ENCODE measurements around the gene CNOT11.
"Not testable (repeated sequence)": the region's sequence is repeated elsewhere in the genome, so short reads cannot be mapped to it uniquely, and the experiment has no call there.

CNOT11 gene

DNA sequence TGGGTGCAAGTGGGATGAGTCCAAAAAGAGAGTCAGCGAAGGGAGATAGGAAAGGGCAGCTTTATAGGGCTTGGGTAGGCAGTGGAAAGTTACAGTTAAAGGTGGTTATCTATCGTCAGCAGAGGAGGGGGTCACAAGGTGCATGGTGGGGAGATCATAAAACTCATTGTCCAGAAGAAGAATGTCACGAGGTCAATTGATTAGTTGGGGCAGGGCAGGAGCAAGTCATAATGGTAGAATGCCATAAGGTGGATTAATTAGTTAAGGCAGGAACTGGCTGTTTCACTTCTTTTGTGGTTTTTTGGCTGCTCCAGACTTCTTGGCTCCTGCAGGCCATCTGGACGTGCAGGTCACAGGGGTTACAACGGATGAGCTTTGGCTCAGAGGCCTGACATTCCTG, 3.9 kb upstream of the CNOT11 start:
- not testable (repeated sequence) for H3K9me3 ChIP-seq (ENCODE audit: control insufficient read depth, low read length); DNase-seq (ENCODE audit: low read depth); H3K4me1 ChIP-seq (ENCODE audit: control insufficient read depth, insufficient read depth, low read length); H3K4me3 ChIP-seq (ENCODE audit: low read length); H3K9ac ChIP-seq (ENCODE audit: low read length); H3K36me3 ChIP-seq (ENCODE audit: control insufficient read depth, insufficient read depth, low read length, severe bottlenecking); H3K27me3 ChIP-seq (replicated peaks; ENCODE audit: control insufficient read depth, insufficient read depth, low read length)

DNA sequence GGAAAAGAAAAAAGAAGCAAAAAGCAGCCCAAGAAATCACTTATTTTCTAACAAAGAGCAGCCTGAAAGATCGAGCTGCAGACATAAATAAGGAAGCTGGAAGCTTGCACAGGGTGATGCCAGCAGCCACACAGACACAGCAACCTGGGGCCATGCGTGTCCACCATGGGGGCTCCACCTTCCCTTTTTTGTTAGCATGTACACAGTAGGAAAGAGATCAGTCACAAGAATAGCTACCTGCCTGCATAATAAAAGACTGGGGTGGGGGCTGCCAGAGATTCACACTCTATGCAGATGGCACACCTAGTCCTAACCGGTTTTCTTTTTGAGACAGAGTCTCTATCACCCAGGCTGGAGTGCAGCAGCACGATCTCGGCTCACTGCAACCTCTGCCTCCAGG, 2.9 kb upstream of the CNOT11 start:
- H3K36me3 ChIP-seq (ENCODE audit: control insufficient read depth, insufficient read depth, low read length, severe bottlenecking): no peaks in the 10 kb centered on the region
- H3K9ac ChIP-seq (ENCODE audit: low read length): no peak overlapping the region
- H3K27me3 ChIP-seq (replicated peaks; ENCODE audit: control insufficient read depth, insufficient read depth, low read length): no peaks in the 10 kb centered on the region
- peaks cover 19% of the 10 kb centered on the region for H3K4me1 ChIP-seq (ENCODE audit: control insufficient read depth, insufficient read depth, low read length)
- no peak for DNase-seq (ENCODE audit: low read depth)
- no peaks in the 10 kb centered on the region for H3K9me3 ChIP-seq (ENCODE audit: control insufficient read depth, low read length)
- no peak overlapping the region for H3K4me3 ChIP-seq (ENCODE audit: low read length)

GRCh38 chr2:101251246-101251781, 1.4 kb upstream of the CNOT11 start:
- H3K4me3 ChIP-seq (ENCODE audit: low read length); DNase-seq (ENCODE audit: low read depth); H3K9ac ChIP-seq (ENCODE audit: low read length); H3K36me3 ChIP-seq (ENCODE audit: control insufficient read depth, insufficient read depth, low read length, severe bottlenecking); H3K27me3 ChIP-seq (replicated peaks; ENCODE audit: control insufficient read depth, insufficient read depth, low read length); H3K9me3 ChIP-seq (ENCODE audit: control insufficient read depth, low read length): not testable (repeated sequence)
- peaks cover 32% of the 10 kb centered on the region for H3K4me1 ChIP-seq (ENCODE audit: control insufficient read depth, insufficient read depth, low read length)

DNA sequence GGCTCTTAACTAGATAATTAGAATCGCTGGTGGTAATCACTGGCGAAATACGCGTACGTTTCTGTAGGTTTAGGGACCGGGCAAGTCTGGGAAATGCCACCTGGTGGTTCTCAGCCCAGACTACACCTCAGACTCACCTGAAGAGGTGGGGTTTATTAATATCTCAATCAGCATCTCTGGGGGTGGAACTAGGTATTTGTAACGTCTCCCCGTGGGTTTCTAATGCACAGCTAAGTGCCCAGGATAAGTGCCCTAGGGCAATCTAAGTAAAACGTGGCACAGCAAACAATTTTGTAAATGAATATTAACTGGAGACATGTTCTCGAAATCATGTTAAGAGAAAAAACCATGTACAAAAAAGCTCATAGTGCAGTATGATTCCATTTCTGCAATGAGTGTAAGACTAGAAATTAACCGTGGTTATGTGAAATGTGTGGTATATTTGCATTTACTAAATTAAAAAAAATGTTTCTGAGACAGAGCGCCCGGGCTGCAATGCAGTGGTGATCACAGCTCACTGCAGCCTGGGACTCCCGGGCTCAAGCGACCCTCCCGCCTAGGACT, 760 bp upstream of the CNOT11 start:
- Histone ChIP-seq H3K9me3 (ENCODE audit: control insufficient read depth, low read length) (no peaks in the 10 kb centered on the region), H3K9ac (ENCODE audit: low read length) (peak overlapping the region; percentile 88), H3K4me1 (ENCODE audit: control insufficient read depth, insufficient read depth, low read length) (peaks cover 35% of the 10 kb centered on the region), H3K36me3 (ENCODE audit: control insufficient read depth, insufficient read depth, low read length, severe bottlenecking) (no peaks in the 10 kb centered on the region), H3K4me3 (ENCODE audit: low read length) (peak overlapping the region; percentile 91), H3K27me3 (replicated peaks; ENCODE audit: control insufficient read depth, insufficient read depth, low read length) (no peaks in the 10 kb centered on the region)
- DNase-seq (ENCODE audit: low read depth): no peak

- DNase-seq (ENCODE audit: low read depth): peak; percentile 73
- Histone ChIP-seq H3K9me3 (ENCODE audit: control insufficient read depth, low read length) (no peaks in the 10 kb centered on the region), H3K27me3 (replicated peaks; ENCODE audit: control insufficient read depth, insufficient read depth, low read length) (no peaks in the 10 kb centered on the region), H3K36me3 (ENCODE audit: control insufficient read depth, insufficient read depth, low read length, severe bottlenecking) (no peaks in the 10 kb centered on the region), H3K9ac (ENCODE audit: low read length) (peak overlapping the region; percentile 95), H3K4me1 (ENCODE audit: control insufficient read depth, insufficient read depth, low read length) (peaks cover 35% of the 10 kb centered on the region), H3K4me3 (ENCODE audit: low read length) (peak overlapping the region; percentile 96)
These were observed 472 bp downstream of the CNOT11 start for GRCh38 chr2:101253013-101253702.

- DNase-seq (ENCODE audit: low read depth): peak; percentile 15
- H3K27me3 ChIP-seq (replicated peaks; ENCODE audit: control insufficient read depth, insufficient read depth, low read length): no peaks in the 10 kb centered on the region
- peak overlapping the region; percentile 95 for H3K9ac ChIP-seq (ENCODE audit: low read length)
- no peaks in the 10 kb centered on the region for H3K9me3 ChIP-seq (ENCODE audit: control insufficient read depth, low read length)
- H3K4me3 ChIP-seq (ENCODE audit: low read length): peak overlapping the region; percentile 96
- H3K36me3 ChIP-seq (ENCODE audit: control insufficient read depth, insufficient read depth, low read length, severe bottlenecking): peaks cover 4% of the 10 kb centered on the region
- peaks cover 35% of the 10 kb centered on the region for H3K4me1 ChIP-seq (ENCODE audit: control insufficient read depth, insufficient read depth, low read length)
These were observed 1.2 kb downstream of the CNOT11 start for GRCh38 chr2:101253703-101254450.

GRCh38 chr2:101255501-101255900, 2.8 kb downstream of the CNOT11 start:
- peak overlapping the region; percentile 22 for H3K4me3 ChIP-seq (ENCODE audit: low read length)
- no peaks in the 10 kb centered on the region for H3K27me3 ChIP-seq (replicated peaks; ENCODE audit: control insufficient read depth, insufficient read depth, low read length)
- no peaks in the 10 kb centered on the region for H3K9me3 ChIP-seq (ENCODE audit: control insufficient read depth, low read length)
- peaks cover 11% of the 10 kb centered on the region for H3K36me3 ChIP-seq (ENCODE audit: control insufficient read depth, insufficient read depth, low read length, severe bottlenecking)
- H3K4me1 ChIP-seq (ENCODE audit: control insufficient read depth, insufficient read depth, low read length): peaks cover 35% of the 10 kb centered on the region
- no peak overlapping the region for H3K9ac ChIP-seq (ENCODE audit: low read length)
- peak; percentile 45 for DNase-seq (ENCODE audit: low read depth)

- H3K4me3 ChIP-seq (ENCODE audit: low read length): no peak overlapping the region
- H3K4me1 ChIP-seq (ENCODE audit: control insufficient read depth, insufficient read depth, low read length): peaks cover 35% of the 10 kb centered on the region
- no peak overlapping the region for H3K9ac ChIP-seq (ENCODE audit: low read length)
- H3K27me3 ChIP-seq (replicated peaks; ENCODE audit: control insufficient read depth, insufficient read depth, low read length): no peaks in the 10 kb centered on the region
- no peak for DNase-seq (ENCODE audit: low read depth)
- H3K36me3 ChIP-seq (ENCODE audit: control insufficient read depth, insufficient read depth, low read length, severe bottlenecking): peaks cover 12% of the 10 kb centered on the region
- no peaks in the 10 kb centered on the region for H3K9me3 ChIP-seq (ENCODE audit: control insufficient read depth, low read length)
These were observed 3.6 kb downstream of the CNOT11 start for GRCh38 chr2:101256316-101256715.

DNA sequence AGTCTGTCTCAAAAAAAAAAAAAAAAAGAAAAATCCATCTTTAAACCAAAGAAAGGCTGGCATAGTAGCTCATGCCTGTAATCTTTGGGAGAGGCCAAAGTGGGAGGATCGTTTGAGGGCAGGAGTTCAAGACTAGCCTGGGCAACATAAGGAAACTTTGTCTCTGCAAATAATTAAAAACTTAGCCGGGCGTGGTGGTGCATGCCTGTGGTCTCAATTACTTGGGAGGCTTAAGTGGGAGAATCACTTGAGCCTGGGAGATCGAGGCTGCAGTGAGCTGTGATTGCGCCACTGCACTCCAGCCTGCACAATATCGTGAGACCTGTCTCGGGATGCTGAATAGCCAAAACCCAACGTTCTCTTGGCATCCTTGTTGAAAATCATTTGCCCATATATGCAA, 6.1 kb downstream of the CNOT11 start:
- no peaks in the 10 kb centered on the region for H3K27me3 ChIP-seq (replicated peaks; ENCODE audit: control insufficient read depth, insufficient read depth, low read length)
- H3K36me3 ChIP-seq (ENCODE audit: control insufficient read depth, insufficient read depth, low read length, severe bottlenecking): peaks cover 29% of the 10 kb centered on the region
- peaks cover 30% of the 10 kb centered on the region for H3K4me1 ChIP-seq (ENCODE audit: control insufficient read depth, insufficient read depth, low read length)
- DNase-seq (ENCODE audit: low read depth): no peak
- H3K9ac ChIP-seq (ENCODE audit: low read length): no peak overlapping the region
- no peaks in the 10 kb centered on the region for H3K9me3 ChIP-seq (ENCODE audit: control insufficient read depth, low read length)
- H3K4me3 ChIP-seq (ENCODE audit: low read length): no peak overlapping the region

GRCh38 chr2:101262142-101262541, 9.5 kb downstream of the CNOT11 start:
- no peak for DNase-seq (ENCODE audit: low read depth)
- Histone ChIP-seq H3K27me3 (replicated peaks; ENCODE audit: control insufficient read depth, insufficient read depth, low read length) (no peaks in the 10 kb centered on the region), H3K36me3 (ENCODE audit: control insufficient read depth, insufficient read depth, low read length, severe bottlenecking) (peaks cover 57% of the 10 kb centered on the region), H3K4me3 (ENCODE audit: low read length) (no peak overlapping the region), H3K9ac (ENCODE audit: low read length) (no peak overlapping the region), H3K9me3 (ENCODE audit: control insufficient read depth, low read length) (no peaks in the 10 kb centered on the region), H3K4me1 (ENCODE audit: control insufficient read depth, insufficient read depth, low read length) (peaks cover 12% of the 10 kb centered on the region)

DNA sequence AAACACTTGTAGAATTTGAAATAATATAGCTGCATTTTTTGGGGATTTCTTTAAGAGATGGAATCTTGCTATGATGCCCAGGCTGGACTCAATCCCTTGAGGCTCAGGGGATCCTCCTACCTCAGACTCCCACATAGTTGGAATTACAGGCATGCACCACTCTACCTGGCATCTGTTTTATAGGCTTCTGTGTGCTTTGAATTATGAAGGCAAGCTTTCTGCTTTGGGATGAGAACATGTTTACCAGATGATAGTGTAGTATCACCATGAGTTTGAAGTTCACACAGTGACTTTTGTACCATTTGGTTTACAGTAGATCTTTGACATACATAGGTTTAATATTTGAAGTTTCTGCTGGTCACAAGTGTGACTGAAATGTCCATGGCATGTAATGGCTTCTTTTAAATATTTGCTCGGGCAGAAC, 10.7 kb downstream of the CNOT11 start:
- Histone ChIP-seq H3K4me3 (ENCODE audit: low read length) (no peak overlapping the region), H3K27me3 (replicated peaks; ENCODE audit: control insufficient read depth, insufficient read depth, low read length) (no peaks in the 10 kb centered on the region), H3K9ac (ENCODE audit: low read length) (no peak overlapping the region), H3K9me3 (ENCODE audit: control insufficient read depth, low read length) (no peaks in the 10 kb centered on the region), H3K4me1 (ENCODE audit: control insufficient read depth, insufficient read depth, low read length) (peaks cover 12% of the 10 kb centered on the region), H3K36me3 (ENCODE audit: control insufficient read depth, insufficient read depth, low read length, severe bottlenecking) (peaks cover 69% of the 10 kb centered on the region)
- DNase-seq (ENCODE audit: low read depth): no peak
